GM18505 (cell line): ENCODE results near the gene TBATA.

ENCODE experiments used
- ATAC-seq: cut with Tn5 transposase; IDR thresholded peaks from one replicate; pipeline ENCODE4 v1.9.1; 2021; ENCODE audit not compliant: unreplicated experiment
- POLR2A ChIP-seq: IDR thresholded peaks from 4 replicates; pipeline ENCODE4 v1.6.1; 2011; ENCODE audit warnings: borderline replicate concordance; ENCODE audit not compliant: insufficient read depth, insufficient read length; ENCODE audit errors: extremely low read depth

Gene TBATA

GRCh38 chr10:70743430-70743788 is 41.8 kb downstream of the TBATA start:
- ATAC-seq, result no peak
- TF ChIP-seq POLR2A, result no peak

DNA sequence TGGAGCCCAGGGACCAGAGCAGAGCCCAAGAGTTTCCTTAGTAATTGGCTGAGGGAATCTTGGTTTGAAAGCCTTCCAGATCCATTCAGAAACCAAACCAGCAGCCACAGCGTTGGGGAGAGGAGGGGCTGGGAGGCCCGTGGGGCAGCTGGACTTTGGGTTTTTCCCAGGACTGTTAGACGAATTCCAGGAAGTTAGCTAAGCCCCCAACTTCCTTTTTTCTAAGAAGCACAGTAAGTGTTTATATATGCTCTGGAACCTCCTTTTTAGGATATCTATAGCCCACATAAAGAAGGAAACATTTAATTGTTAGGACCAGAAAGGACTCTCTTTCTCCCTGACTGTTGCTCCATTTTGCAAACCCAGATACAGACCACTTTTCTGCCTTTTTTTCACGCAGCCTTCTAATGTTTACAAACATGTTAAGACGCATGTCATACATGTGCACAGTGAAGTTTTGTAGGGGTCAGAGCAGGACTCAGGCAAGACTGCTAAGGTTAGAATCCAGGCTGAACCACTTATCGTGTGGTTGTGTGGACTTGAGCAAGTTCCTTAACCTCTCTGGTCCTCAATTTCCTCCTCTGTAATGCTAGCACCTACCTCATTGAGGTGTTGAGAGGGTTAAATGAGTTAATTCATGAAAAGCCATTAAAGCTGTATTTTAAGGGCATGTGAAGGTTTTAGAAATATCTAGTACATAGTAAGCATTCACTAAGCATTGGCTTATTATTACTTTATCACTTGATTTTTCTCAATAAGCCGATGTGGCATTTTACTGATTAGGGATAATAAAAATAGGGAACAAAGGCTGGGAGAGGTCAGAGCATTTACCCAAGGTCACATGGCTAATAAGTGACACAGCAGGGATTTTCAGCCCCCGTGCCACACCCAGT is 42.4 kb downstream of the TBATA start:
- TF ChIP-seq POLR2A, result no peak
- ATAC-seq, result no peak

DNA sequence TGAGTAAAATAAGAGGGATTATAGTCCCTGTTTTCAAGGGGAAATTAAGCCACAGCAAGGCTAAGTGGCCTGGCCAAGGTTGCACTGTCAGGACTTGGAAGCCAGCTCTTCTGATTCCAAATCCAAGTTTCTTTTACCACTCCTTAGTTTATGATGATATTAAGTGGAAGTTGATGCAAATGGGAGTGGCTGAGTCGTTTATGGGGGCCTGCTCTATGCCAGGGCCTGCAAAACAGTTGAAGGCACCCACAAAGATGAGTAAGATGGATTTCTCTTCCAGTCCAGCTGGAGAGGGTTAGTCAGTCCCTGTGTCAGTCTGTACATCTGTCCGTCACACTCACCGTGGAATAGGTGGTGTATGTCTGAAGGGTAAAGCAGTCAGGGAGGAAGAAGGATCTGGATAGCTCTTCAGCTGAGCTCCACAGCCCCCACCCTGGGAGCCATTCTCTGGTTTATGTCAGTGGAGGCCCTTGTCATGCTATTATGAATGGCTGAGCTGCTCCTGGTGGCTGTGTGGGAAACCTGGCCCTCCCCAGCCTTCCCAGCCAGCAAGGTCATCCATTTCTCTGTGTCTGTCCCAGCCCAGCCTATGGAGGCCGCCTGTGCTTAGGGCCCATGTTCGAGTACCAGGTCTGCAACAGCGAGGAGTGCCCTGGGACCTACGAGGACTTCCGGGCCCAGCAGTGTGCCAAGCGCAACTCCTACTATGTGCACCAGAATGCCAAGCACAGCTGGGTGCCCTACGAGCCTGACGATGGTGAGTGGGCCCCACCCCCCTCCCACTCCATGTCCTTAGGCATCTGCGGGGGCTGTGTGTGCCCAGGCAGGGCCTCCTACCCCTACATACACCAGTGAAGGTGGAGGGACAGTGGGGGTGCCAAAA is 44.5 kb downstream of the TBATA start:
- ATAC-seq, result no peak
- TF ChIP-seq POLR2A, result no peak

DNA sequence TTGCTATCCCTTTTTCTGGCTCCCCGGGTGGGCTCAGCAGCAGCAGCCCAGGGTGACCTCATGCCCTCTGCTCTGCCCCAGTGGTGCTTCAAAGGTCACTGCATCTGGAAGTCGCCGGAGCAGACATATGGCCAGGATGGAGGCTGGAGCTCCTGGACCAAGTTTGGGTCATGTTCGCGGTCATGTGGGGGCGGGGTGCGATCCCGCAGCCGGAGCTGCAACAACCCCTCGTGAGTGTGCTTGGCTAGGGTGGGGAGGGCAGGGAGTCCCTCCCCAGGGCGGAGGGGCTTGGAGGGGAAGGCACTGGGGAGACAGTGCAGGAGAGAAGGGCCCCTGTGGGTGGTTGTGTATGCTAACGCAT is 46.4 kb downstream of the TBATA start:
- no peak for ATAC-seq
- TF ChIP-seq POLR2A, result no peak

- no peak for TF ChIP-seq POLR2A
- no peak for ATAC-seq
Observed at GRCh38 chr10:70738006-70738760, 47.0 kb downstream of the TBATA start.

DNA sequence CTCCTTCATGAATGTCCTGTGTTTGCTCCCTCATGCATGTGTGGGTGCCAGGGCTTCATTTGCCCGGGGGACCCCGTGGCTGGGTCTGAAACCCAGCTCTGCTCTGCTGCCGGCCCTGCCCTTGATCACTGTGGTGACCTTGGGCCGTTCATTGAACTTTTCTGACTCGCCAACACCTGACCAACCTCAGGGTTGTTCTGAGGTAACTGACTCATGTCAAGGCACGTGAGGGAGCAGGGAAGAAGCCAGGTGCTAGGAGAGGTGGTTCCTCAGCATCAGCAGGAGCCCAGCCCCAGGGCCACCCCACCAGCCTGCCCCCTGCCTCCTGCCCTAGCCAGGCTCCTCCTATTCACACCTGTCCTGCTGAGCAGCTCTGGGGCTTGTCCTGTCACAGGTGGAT is 47.9 kb downstream of the TBATA start:
- no peak for ATAC-seq
- TF ChIP-seq POLR2A, result no peak

DNA sequence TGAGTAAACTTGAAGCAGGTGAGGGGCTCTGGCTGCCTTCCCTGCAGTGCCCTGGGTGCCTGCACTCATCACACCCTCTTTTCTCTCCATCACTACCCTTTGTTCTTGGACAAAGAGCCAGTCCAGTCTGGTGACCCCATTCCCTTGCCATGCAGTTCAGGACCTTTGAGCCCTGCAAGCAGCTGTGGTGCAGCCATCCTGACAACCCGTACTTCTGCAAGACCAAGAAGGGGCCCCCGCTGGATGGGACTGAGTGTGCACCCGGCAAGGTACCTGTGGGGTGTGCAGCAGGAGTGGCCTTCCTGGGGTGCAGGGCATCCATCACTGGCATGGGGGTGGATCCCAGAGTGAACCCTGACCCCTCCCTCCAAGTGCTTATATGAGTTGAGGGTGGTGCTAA is 48.7 kb downstream of the TBATA start:
- TF ChIP-seq POLR2A, result no peak
- ATAC-seq, result no peak

DNA sequence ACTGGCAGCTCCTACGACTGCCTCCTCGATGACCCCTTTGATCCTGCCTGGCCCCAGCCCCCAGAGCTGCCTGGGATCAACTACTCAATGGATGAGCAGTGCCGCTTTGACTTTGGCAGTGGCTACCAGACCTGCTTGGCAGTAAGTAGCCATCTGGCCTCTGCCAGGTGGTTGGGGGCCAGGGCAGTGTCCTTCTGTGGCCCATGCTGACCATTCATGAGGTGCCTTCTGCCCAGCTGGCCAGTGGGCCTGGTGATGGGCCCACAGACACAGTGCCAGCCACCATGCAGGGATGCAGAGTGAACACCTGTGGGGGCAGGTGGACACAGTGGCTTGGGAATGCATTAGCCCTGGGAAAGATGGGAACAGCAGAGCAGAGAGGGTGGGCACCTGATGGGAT is 50.0 kb downstream of the TBATA start:
- ATAC-seq, result no peak
- TF ChIP-seq POLR2A, result no peak

DNA sequence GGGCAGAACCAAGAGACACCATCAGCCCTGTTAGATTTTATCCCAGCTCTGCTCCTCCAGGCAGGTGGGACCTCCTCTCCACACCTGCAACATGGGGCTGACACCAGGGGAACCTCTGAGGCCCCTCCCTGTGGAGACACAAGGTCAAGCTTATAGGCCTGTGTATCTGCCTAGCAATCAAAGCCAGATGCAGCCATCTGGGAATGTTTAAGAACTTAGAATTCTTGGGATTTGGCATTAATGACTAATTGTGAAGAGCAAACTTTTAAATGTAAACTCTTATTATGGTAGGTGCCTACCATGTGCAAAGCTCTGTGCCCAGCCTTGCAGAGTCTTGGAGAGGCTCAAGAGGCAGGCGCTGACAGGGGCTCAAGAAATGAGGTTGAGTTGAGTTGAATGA is 52.1 kb downstream of the TBATA start:
- ATAC-seq, result no peak

GRCh38 chr10:70732569-70732968 is 52.6 kb downstream of the TBATA start:
- ATAC-seq, result no peak
- TF ChIP-seq POLR2A, result no peak

More for the DNA sequence above, 52.1 kb downstream of the TBATA start:
- no peak for TF ChIP-seq POLR2A

GRCh38 chr10:70730955-70731354 is 54.2 kb downstream of the TBATA start:
- ATAC-seq, result no peak
- TF ChIP-seq POLR2A, result no peak

- TF ChIP-seq POLR2A, result no peak
- no peak for ATAC-seq
Observed at GRCh38 chr10:70729763-70730357, 55.3 kb downstream of the TBATA start.

- ATAC-seq, result no peak
- no peak for TF ChIP-seq POLR2A
Observed at GRCh38 chr10:70728328-70728727, 56.8 kb downstream of the TBATA start.
